Stimulated activated CD8-positive, alpha-beta memory T cell treated with anti-CD3 and anti-CD28 coated beads, Interleukin-15, amount 100 ng/mL, for 4 hours (primary cell): ENCODE data around the gene PTPRK.
"Not testable (repeated sequence)": the region's sequence is repeated elsewhere in the genome, so short reads cannot be mapped to it uniquely, and the experiment has no call there.

Source experiments
- DNase-seq, 2 donors: peaks; one replicate each; pipeline ENCODE4 v3.0.0-alpha.2; 2020; ENCODE audit warnings: low read depth in 2 of 2

Gene PTPRK

DNA sequence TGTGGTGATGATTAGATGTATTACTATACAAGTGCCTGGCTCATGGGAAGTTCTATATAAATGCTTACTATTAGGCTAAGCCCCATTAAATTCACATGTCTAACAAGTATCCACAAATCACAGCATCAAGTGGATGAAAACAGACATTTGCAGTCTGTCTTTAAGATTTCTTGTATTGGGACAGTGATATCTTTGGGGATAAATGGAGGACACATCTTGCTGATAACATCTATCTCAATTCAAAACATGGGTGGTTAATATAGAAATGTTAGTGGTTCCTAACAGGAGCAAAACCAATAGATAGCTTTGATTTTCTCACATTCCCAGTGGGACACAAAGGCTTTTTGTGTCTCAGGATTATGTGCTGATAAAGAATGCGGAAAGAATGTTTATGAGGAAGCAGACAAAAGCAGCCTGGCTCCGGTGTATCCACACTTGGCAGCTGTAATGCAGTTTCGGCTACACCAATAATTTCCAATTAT is 29.3 kb downstream of the PTPRK start:
- no peak for DNase-seq

- no peak for DNase-seq
Measured at GRCh38 chr6:128487746-128488145, 32.7 kb downstream of the PTPRK start.

GRCh38 chr6:128487055-128487454 is 33.3 kb downstream of the PTPRK start:
- DNase-seq, result no peak

DNA sequence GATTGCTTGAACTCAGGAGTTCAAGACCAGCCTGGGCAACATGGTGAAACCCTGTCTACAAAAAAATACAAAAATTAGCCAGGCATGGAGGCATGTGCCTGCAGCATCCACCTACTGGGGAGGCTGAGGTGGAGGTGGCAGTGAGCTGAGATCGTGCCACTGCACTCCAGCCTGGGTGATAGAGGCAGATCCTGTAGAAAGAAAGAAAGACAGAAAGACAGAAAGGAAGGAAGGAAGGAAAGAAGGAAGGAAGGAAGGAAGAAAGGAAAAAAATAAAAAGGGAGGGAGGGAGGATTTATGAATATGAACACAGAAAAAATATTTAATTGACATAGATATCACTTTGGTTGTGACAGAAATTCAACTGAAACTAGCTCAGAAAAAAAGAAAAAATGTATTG is 33.8 kb downstream of the PTPRK start:
- not testable (repeated sequence) for DNase-seq

GRCh38 chr6:128483472-128484135 is 36.8 kb downstream of the PTPRK start:
- DNase-seq, result no peak

DNA sequence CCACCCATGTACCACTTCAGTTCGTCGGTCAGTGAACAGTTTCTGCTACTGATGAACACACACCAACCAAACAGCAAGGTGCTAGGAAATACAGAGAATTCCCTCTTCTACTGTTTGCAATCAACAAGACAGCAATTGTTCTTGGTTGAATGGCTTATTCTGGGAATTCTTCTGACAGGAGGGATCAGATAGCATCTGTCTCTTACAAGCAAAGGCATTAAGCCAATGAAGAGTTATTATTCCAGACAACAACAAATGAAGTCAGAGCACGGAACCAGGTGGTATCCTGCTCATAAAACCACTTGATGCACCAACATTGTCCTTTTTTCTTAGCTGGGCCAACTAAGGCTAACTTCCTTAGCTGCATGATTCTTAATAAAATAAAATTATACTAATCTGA is 37.8 kb downstream of the PTPRK start:
- DNase-seq, result no peak

DNA sequence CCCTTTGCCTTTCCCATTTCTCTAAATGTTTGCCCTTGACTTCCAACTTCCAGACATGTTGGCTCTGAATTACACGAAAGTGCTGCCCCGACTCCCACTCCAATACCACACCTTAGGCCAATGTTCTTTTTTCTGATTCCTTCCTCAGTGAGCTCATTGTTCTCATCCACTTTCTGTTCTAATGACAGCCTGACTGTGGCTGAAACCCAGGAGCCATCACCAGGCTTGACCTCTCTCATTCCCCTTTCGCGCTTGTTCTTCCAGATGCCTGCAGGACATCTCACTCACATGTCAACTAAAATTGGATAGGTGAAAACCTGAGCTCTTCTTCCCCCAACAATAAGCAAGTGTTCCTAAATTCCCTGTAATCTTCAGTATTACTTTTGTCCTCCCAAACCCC is 40.4 kb downstream of the PTPRK start:
- no peak for DNase-seq

GRCh38 chr6:128479048-128479666 is 41.2 kb downstream of the PTPRK start:
- no peak for DNase-seq

- DNase-seq, result no peak
Measured at GRCh38 chr6:128478230-128479047, 42.0 kb downstream of the PTPRK start.

GRCh38 chr6:128474933-128475332 is 45.5 kb downstream of the PTPRK start:
- DNase-seq, result no peak

- no peak for DNase-seq
Measured at GRCh38 chr6:128474481-128474880, 45.9 kb downstream of the PTPRK start.

DNA sequence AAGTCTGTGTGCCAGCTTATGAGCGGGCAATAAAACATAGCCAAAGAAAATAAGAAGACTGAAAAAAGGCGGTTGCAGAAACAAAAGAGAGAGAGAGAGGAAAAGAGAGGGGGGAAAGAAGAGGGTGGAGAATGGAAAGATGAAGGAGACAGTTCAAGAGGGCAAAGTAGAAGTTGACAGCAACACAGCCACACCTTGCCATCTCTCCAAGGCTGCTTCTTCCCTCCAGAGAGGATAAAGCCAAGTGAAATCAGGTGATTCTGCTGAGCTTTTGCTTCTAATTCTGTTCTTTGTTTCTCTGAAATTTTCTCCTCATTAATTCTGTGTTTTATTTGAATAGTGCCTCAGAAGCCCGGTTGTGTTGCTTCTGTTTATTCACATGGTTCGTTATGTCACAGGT is 48.5 kb downstream of the PTPRK start:
- no peak for DNase-seq

- no peak for DNase-seq
Measured at GRCh38 chr6:128465368-128466343, 54.7 kb downstream of the PTPRK start.

- DNase-seq, result no peak
Measured at GRCh38 chr6:128464790-128465189, 55.6 kb downstream of the PTPRK start.

- DNase-seq, result no peak
Measured at GRCh38 chr6:128463942-128464341, 56.5 kb downstream of the PTPRK start.

GRCh38 chr6:128461501-128461900 is 58.9 kb downstream of the PTPRK start:
- DNase-seq, result no peak

DNA sequence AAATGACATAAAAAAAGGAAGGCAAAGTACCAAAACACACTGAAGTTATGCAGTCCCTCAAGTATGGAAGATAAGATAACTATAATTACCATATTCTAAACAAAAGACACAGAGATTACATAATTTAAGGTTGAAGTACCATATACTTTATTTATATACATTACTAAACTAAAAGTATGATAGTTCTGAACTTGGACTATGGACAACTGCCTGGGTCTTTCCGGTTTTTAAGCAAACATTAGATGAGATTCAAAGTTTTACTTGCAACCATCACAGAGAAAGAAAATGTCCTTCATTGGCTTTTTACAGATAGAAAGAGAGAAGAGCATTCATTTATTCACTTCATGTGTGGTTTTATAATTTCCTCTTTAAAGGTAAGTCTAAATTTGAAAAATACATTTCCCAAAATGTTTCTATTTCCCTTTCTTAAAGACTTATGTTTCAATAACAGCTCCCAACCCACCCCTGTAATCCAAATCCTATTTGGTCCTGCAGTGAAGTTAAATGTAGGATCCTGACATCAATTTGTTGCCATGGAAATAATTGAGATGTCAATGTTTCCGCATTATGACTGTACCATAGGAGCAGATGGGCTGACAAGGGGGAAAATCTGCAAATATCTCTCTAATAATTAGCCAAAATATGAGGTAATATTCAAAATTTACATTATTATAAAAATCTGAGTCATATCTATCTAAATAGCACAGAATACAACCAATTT is 63.7 kb downstream of the PTPRK start:
- DNase-seq, result no peak

- no peak for DNase-seq
Measured at GRCh38 chr6:128455959-128456358, 64.4 kb downstream of the PTPRK start.

GRCh38 chr6:128452713-128453112 is 67.7 kb downstream of the PTPRK start:
- DNase-seq, result no peak

- DNase-seq, result no peak
Measured at GRCh38 chr6:128446497-128446896, 73.9 kb downstream of the PTPRK start.

GRCh38 chr6:128443553-128443952 is 76.8 kb downstream of the PTPRK start:
- DNase-seq, result no peak
